Activated B cell treated with CpG ODN at 0.5 μM for 24 hours (primary cell): ENCODE data around the gene UBE2O. TPM values are rescaled to one million over a fixed set of nuclear protein-coding genes. Genes with fewer than 3 reads are reported as not detected.
A peak's percentile ranks its signal among the peaks of the same experiment; 100 is the strongest.

Experiments used
- ATAC-seq: fragments of 200-7000 bp; cut with Tn5 transposase; one replicate; pipeline ENCODE4 v1.10.0; 2021; ENCODE audit warnings: low read depth, mild to moderate bottlenecking, moderate library complexity
- CTCF ChIA-PET: fragments of 350-600 bp; sonication (Branson Sonifier 250); formaldehyde crosslinking; loops from one replicate; lab custom pipeline; 2021; ENCODE audit warnings: antibody characterized with exemption; lab: Charles Lee
- POLR2A ChIA-PET: fragments of 350-600 bp; sonication (Branson Sonifier 250); formaldehyde crosslinking; loops from one replicate; lab custom pipeline; 2021; ENCODE audit warnings: antibody characterized with exemption; lab: Charles Lee
- DNase-seq: peaks from one replicate; pipeline ENCODE4 v3.0.0; 2022
- H3K27ac Mint-ChIP-seq: one replicate; pipeline ENCODE4 v1.8.0; 2020; ENCODE audit warnings: mixed read lengths
- H3K27me3 Mint-ChIP-seq: one replicate; pipeline ENCODE4 v1.8.0; 2021; ENCODE audit warnings: mixed read lengths
- H3K36me3 Mint-ChIP-seq: one replicate; pipeline ENCODE4 v1.8.0; 2021; ENCODE audit warnings: low read depth, mixed read lengths
- H3K4me1 Mint-ChIP-seq: one replicate; pipeline ENCODE4 v1.8.0; 2021; ENCODE audit warnings: mixed read lengths
- H3K4me3 Mint-ChIP-seq: one replicate; pipeline ENCODE4 v1.8.0; 2020; ENCODE audit warnings: mild to moderate bottlenecking, mixed read lengths
- H3K9me3 Mint-ChIP-seq: one replicate; pipeline ENCODE4 v1.8.0; 2020; ENCODE audit warnings: mixed read lengths
- intact Hi-C: fragments of 100-400 bp; cut with micrococcal nuclease; formaldehyde crosslinking; loops from one replicate; pipeline ENCODE4 v1.15.1; 2024
- total RNA-seq: library from RNA; stranded (reverse); gene quantifications from 2 replicates; pipeline ENCODE4 v1.2.3, GENCODE V29; 2022
- TF ChIP-seq, protein P1 (sequence below): fragments of 200-600 bp; IDR thresholded peaks from one replicate; pipeline ENCODE4 v1.8.0; 2022; ENCODE audit warnings: antibody characterized with exemption, mild to moderate bottlenecking

The UBE2O gene
- total RNA-seq, 1 donor from 2014 or later, result 39.0 TPM

DNA sequence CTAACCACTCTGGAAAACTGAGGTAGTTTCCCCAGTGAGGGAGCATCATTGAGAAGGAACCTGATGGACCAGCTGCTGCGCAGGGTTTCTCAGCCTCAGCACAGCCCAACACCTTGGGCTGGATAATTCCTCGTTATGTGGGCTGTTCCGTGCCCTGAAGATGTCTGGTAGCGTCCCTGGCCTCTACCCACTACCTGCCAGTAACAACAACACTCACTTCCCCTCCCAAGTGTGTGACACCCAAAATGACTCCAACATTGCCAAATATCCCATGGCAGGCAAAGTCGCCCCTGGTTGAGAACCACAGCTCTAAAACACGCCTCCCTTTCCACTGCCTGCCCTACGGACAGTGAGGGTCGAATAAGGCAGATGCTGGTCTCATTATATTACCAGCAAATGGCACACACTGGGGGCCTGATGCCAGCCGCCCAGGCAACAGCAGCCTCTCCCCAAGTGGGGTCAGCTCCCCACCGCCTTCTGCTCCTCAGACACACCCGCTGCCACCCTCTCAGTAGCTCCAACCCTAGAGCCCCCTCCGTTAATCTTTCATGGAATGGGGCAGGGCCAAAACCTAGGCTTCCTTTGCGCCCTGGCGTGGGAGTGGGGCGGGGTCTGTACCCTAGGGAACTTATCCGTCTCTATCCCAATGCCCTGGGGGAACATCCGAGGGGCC, 47.3 kb upstream of the UBE2O start:
- DNase-seq (no peak), ATAC-seq (no peak)
- TF ChIP-seq, protein P1, sequence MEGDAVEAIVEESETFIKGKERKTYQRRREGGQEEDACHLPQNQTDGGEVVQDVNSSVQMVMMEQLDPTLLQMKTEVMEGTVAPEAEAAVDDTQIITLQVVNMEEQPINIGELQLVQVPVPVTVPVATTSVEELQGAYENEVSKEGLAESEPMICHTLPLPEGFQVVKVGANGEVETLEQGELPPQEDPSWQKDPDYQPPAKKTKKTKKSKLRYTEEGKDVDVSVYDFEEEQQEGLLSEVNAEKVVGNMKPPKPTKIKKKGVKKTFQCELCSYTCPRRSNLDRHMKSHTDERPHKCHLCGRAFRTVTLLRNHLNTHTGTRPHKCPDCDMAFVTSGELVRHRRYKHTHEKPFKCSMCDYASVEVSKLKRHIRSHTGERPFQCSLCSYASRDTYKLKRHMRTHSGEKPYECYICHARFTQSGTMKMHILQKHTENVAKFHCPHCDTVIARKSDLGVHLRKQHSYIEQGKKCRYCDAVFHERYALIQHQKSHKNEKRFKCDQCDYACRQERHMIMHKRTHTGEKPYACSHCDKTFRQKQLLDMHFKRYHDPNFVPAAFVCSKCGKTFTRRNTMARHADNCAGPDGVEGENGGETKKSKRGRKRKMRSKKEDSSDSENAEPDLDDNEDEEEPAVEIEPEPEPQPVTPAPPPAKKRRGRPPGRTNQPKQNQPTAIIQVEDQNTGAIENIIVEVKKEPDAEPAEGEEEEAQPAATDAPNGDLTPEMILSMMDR, result no peak
- intact Hi-C loops, result no loop called here
- CTCF ChIA-PET, result interaction anchor here (1.4 to 11.4 kb wide), 5 partner anchors 10 to 35 kb away, joined by 3 to 129 read pairs (median 4); partner anchors contain the start of gene AANAT
- H3K4me1 Mint-ChIP-seq, result peaks cover 69% of the 10 kb centered on the region
- H3K27me3 Mint-ChIP-seq, result no peaks in the 10 kb centered on the region
- H3K36me3 Mint-ChIP-seq, result peaks cover 39% of the 10 kb centered on the region
- POLR2A ChIA-PET, result interaction anchor here (0.8 to 21.4 kb wide), 11 partner anchors 16 to 236 kb away, joined by 3 to 769 read pairs (median 4); partner anchors contain the start of genes AANAT, JMJD6, METTL23 and UBALD2
- H3K4me3 Mint-ChIP-seq, result peak overlapping the region; percentile 99
- H3K9me3 Mint-ChIP-seq, result no peaks in the 10 kb centered on the region
- peak overlapping the region; percentile 95 for H3K27ac Mint-ChIP-seq

DNA sequence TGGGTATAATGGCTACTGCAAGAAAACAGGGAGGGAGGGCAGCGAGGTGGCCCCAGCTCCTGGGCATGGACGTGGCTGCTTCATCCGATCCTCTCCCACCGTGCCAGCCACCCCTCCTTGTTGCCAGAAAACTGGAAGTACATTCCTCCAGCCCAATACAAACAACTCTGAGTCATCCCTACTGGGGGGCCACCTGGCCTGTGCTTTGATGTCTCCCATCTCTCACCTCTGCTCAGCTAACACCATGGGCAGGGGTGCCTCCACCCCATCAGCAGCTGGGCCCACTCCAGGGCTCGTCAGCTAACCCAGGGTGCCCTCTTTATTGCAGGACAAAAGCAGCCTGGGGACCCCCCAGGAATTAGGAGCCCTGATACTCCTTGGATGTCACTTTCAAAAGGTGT, 46.3 kb upstream of the UBE2O start:
- TF ChIP-seq, protein P1, result no peak
- H3K4me3 Mint-ChIP-seq, result peak overlapping the region; percentile 99
- no peaks in the 10 kb centered on the region for H3K9me3 Mint-ChIP-seq
- intact Hi-C loops, result no loop called here
- ChIA-PET POLR2A (interaction anchor here (0.7 to 21.4 kb wide), 13 partner anchors 16 to 1488 kb away, joined by 3 to 769 read pairs (median 4); partner anchors contain the start of genes AANAT, JMJD6, METTL23 and UBALD2), CTCF (interaction anchor here (1.0 to 11.4 kb wide), 6 partner anchors 9 to 46 kb away, joined by 3 to 129 read pairs (median 4); partner anchors contain the start of gene AANAT)
- no peak for DNase-seq
- H3K27ac Mint-ChIP-seq, result peak overlapping the region; percentile 95
- H3K4me1 Mint-ChIP-seq, result peaks cover 79% of the 10 kb centered on the region
- no peak for ATAC-seq
- H3K27me3 Mint-ChIP-seq, result no peaks in the 10 kb centered on the region
- peaks cover 40% of the 10 kb centered on the region for H3K36me3 Mint-ChIP-seq

DNA sequence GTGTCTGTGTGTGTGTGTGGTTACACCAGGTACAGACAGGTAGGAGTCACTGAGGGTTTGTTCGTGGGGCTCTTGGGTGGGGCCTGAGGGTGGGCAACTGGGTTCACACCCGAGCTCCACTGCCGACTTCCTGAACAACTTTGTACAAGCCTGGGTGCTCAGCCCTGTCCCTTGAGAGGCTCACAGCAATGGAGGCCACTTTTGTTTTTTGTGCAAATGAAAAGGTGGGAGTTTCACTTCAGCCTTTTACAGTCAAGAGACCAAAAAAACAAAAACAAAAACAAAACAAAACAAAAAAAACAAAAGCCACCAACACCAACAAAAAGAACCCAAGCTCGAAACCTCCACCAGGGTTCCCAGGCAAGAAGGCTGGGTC, 45.9 kb upstream of the UBE2O start:
- intact Hi-C loops, result no loop called here
- ATAC-seq (peak; percentile 19), DNase-seq (no peak)
- H3K4me3 Mint-ChIP-seq, result peak overlapping the region; percentile 99
- TF ChIP-seq, protein P1, result no peak
- peak overlapping the region; percentile 95 for H3K27ac Mint-ChIP-seq
- POLR2A ChIA-PET, result interaction anchor here (0.7 to 21.4 kb wide), 12 partner anchors 16 to 1487 kb away, joined by 3 to 769 read pairs (median 4); partner anchors contain the start of genes AANAT, JMJD6, METTL23 and UBALD2
- H3K27me3 Mint-ChIP-seq, result no peaks in the 10 kb centered on the region
- CTCF ChIA-PET, result interaction anchor here (1.0 to 11.4 kb wide), 5 partner anchors 18 to 45 kb away, joined by 4 to 129 read pairs (median 4); partner anchors contain the start of gene AANAT
- peaks cover 80% of the 10 kb centered on the region for H3K4me1 Mint-ChIP-seq
- no peaks in the 10 kb centered on the region for H3K9me3 Mint-ChIP-seq
- H3K36me3 Mint-ChIP-seq, result peaks cover 40% of the 10 kb centered on the region

DNA sequence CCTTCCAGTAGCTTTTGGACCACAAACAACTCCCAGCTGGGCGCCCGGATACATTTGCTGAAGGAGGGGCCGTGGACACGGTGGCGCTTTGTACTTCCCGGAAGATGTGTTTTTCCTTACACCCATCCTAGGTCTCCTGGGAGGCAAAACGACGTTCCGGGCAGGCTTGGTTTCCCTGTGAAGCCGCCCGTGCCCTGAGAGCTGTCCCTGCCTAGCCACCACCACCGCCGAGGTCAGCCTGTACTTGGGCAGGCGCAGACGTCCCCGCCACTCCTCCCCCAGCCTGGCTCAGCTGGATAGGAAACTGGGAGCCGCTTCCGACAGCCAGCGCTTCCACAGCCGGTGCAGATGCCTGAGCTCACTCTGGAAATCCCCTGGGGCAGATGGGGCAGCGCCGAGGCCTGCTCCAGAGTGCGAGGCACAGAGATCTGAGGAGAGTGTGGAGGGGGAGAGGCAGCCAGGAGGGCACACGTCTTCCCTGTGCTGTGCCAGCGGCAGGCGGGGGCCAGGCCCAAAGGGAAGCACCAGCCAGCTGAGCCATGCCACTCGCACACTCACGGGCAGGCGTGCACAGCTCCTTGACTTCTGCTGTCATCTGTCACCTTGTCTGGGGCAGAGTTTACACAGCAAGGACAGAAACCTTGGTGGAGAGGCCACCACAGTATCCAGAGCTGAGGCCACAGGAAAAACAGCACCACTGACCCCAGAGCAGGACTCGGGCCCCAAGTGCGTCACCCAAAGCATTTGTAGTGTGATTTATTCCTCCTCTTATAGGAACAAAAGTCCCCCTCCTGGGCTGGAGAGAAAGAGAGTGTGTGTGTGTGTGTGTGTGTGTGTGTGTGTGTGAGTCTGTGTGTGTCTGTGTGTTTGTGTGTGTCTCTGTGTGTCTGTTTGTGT, 45.3 kb upstream of the UBE2O start:
- Mint-ChIP-seq H3K27ac (peak overlapping the region; percentile 95), H3K36me3 (peaks cover 42% of the 10 kb centered on the region), H3K4me3 (peak overlapping the region; percentile 99), H3K4me1 (peaks cover 86% of the 10 kb centered on the region), H3K9me3 (no peaks in the 10 kb centered on the region), H3K27me3 (no peaks in the 10 kb centered on the region)
- TF ChIP-seq, protein P1, result no peak
- DNase-seq, result no peak
- POLR2A ChIA-PET, result interaction anchor here (0.7 to 21.4 kb wide), 8 partner anchors 15 to 1487 kb away, joined by 4 to 769 read pairs (median 4); partner anchors contain the start of gene AANAT
- CTCF ChIA-PET, result interaction anchor here (0.8 to 11.4 kb wide), 5 partner anchors 15 to 44 kb away, joined by 4 to 129 read pairs (median 4); partner anchors contain the start of gene AANAT
- ATAC-seq, result peak; percentile 3
- intact Hi-C loops, result no loop called here
